ENCODE measurements around the gene HNRNPA1.

DNA sequence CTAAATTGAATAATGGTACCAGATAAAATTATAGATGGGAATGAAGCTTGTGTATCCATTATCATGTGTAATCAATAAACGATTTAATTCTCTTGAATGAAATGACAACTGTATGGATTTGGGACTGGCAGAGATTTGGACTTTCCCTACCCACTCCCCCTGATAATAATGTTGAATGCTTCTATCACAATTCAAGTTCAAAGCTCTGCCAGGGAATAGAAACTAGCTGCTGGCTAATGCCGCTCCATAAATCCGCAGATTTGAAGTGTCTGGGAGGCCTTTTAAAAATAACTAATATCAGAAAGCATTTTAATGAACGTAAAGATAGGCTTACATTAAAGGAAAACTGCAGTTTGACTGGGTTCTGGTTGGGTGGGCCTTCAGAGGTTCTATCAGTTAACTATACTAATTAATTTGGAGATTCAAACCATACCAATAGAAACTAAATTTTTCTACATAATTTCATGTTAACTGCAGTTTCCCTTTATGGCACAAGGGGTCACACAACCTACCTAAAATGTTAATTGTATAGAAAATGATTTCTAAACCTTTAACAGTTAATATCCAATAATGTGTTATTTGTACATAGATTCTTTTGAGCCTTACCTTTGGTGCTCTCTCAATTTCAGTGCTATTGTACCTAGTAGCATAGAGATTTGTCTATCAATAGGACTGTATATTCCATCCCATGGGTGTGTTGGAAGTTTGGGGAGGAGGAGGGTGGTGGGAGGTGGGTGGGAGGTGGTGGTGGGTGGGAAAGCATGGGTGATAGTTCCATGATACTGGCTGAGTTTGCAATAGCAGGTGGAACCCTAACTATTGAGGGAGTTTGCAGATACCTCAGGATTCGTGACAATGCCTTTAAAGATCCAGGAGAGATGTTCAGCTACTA is 4.9 kb downstream of the HNRNPA1 start:
- TF ChIP-seq TARDBP (IDR thresholded peaks at IDR 0.05) (no peak), ELF4 (IDR thresholded peaks at IDR 0.05) (no peak), ZNF384 (IDR thresholded peaks at IDR 0.05) (no peak), BHLHE40 (IDR thresholded peaks at IDR 0.05; ENCODE audit: borderline replicate concordance) (0 out of 2 replicates have a peak, but pooled peaks have one; percentile 12), FOXM1 (IDR thresholded peaks at IDR 0.05; ENCODE audit: borderline replicate concordance) (no peak), SP1 (IDR thresholded peaks at IDR 0.05) (no peak), FOXK2 (IDR thresholded peaks at IDR 0.05) (no peak), HDGF (IDR thresholded peaks at IDR 0.05; ENCODE audit: borderline replicate concordance) (no peak)
